Activated T-cell treated with anti-CD3 and anti-CD28 coated beads, Interleukin-2, amount 50 U/mL, for 1 hour (primary cell): ENCODE results near the gene DENND6B.
A peak's percentile ranks its signal among the peaks of the same experiment; 100 is the strongest.

Experiments used
- DNase-seq: peaks from one replicate; pipeline ENCODE4 v3.0.0-alpha.2; 2020

Gene DENND6B

DNA sequence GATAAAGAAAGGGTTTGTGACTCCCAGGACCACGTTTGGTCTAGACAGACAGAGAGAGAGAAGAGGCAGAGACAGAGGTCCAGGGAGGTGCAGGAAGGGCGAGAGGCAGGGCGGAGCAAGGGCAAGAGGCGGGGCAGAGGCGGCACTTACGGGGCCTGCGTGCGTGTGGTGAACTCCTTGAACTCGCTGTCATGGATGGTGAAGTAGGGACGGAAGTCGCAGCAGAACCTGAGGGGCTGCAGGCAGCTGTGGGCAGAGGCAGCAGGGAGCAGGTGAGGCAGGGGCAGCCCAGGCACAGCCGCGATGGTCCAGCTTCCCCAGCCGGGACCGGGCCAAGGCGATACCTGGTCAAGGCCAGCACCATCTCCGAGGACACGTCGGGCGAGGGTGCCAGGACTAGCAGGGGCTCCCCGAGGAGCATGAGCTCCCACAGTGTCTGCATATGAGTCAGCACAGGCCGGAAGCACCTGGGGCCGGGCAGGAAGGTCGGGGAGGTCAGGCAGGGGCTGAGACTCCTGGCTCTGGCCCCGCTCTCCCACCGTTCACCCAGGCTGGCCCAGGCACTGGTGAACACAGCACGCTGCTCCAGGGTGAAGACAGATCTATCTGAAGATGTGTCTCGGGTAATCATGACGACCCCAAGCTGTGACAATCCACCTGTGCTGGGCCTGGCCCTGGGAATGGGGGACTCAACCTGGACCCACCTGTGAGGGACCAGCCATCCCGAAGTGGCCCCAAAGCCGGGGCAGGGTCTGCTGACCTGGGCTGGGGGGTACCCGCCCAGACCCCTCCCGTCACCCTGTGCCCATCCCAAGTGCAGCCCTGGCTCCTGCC is 12.1 kb downstream of the DENND6B start:
- DNase-seq = peak; percentile 67

DNA sequence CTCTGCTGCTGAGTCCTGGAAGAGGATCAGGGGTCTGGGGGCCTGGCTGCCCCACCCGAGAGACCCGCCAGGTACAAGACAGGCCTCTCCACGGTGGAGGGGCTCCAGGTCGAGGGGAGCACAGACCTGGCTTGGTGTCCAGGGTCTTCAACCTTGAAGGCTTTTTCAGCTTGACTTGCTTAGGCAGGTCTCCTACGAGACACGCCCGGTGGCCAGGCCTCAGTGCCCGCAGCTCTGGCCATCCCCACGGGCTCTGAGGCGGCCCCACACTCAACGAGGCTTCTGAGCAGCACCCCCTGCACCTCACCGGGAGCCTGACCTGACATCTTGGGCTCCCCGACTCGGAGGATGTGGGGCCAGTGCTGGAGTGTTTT is 12.7 kb downstream of the DENND6B start:
- DNase-seq = no peak

DNA sequence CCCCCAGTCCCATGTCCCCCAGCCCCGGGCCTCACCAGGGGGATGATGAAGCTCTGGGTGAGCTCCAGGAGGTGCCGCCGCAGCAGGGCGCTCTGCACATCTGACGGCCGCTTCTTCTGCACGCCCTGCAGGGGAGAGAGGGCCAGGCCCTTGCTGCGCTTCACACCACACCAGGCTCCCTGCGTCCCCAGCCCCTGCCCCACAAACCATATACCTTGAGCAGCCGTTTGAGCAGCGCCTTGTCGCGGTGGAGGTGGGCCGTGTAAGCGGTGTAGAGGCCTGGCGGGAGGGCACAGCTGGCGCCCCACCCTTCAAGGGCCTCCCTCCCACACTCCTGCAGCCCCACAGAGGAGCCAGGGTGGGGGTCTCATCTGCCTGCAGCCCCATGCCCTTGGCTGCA is 13.2 kb downstream of the DENND6B start:
- no peak for DNase-seq

DNA sequence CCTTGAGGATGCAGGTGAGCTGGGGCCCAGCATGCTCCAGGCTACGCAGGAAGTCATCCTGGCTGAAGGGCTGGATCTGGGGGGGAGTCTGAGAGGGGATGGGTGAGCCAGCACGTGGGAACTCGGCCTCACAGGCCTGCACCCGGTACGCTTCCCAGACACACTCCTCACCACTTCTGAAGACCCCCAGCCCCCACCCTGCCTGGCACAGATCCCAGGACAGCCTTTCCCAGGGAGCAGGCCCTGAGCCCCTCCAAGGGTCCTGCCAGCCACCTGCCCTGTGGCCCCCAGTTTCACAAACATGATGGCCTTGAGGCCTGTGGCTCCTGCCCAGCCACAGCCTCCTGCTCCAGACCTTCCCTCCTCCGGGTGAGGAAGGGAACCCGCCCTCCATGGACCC is 13.8 kb downstream of the DENND6B start:
- DNase-seq = no peak

DNA sequence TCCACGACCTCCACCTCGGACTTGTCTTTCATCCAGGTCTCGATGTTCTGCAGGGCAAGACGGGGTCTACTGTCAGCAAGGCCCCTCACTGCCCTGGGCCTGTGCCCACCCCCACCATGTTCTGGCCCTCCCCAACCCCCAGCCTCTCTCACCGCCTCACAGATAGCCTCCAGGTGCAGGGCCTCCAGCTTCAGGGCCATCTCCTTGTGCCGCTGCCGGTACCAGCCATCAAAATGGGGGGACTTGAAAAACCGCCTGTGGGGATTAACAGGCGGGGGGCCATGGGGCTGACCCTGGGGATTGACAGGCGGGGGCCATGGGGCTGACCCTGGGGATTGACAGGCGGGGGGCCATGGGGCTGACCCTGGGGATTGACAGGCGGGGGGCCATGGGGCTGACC is 14.4 kb downstream of the DENND6B start:
- no peak for DNase-seq

DNA sequence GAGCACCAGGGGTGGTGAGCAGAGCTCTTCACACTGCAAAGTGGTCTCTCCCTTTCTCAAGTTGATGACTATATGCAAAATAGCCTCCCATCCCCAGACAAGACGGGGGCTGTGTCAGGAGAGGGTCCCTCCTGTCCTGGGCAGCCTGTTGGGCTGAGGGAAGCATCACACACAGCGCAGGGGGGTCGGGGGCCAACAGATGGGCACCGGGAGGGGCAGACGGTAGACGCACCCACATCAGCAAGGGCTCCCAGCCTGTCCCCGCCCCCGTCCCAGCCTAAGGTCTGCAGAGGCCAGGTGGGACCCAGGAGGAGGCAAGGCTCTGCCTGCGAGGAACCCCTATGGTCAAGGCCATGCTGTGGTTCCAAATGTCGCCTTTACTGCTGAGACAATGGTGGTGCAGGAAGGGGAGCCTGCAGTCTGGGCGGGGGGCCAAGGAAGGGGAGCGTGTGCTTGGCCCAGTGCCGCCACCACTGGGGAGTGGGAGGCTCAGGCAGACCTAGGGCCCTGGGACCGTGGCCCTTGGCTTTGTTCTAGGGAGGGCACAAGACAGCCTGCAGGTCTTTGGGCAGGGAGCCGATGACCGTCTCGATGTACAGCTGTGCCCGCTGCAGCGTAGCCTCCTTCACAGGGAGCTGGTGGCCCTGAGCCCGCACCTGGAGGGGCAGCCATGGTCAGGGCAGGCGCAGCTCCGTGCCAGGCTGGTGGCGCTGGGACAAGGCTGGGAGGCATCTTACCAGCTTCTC is 15.0 kb downstream of the DENND6B start:
- no peak for DNase-seq

DNA sequence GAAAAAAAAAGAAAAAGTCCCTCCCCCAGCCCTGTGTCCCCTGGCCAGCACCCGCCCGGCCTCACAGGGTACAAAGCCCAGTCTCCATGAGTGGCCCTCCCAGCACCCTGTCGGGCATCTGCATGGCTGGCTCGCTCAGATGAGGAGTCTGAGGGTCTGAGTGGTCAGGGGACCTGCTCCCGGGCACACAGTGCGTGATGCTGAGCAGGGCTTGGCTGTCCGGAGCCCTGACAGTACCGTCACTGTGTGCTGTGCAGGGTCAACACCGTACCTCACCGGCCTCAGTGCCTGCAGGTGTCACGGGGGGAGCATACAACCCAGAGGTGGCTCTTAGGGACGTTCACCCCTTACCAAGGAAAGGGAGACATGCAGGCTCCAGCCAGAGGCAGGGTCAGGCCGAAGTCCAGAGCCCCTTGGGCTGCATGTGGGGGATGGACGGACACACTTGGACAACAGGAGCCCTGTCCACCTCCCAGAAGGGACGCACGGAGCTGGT is 15.8 kb downstream of the DENND6B start:
- no peak for DNase-seq

DNA sequence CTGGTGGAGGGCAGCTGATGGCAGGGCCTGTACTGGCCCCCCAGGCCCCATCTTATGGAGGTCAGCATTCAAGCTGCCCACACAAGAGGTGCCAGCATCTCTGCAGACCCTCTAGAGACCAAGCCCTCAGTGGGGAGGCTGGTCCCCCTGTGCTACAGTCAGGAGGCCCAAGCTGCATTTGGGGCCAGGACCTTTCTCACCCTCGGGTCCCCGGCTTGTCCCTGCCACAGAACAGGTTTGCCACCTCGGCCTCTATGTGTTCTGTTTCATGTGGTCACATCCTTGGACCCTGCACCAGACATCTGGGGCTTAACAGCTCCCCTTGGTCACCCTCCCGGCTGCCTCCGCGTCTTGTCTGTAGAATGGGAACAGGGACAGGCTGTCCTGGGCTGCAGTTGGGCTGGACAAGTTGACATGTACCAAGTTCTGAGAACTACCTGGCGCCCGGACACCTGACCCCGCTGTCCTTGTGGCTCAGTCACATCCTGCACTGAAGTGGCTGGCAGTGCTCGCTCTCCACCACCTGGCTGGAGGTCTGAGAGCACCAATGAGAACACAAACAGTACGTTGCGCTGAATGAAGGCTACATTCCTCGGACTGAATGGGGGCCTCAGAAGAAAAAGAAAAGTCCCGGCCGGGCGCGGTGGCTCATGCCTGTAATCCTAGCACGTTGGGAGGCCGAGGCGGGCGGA is 16.6 kb downstream of the DENND6B start:
- DNase-seq = no peak

DNA sequence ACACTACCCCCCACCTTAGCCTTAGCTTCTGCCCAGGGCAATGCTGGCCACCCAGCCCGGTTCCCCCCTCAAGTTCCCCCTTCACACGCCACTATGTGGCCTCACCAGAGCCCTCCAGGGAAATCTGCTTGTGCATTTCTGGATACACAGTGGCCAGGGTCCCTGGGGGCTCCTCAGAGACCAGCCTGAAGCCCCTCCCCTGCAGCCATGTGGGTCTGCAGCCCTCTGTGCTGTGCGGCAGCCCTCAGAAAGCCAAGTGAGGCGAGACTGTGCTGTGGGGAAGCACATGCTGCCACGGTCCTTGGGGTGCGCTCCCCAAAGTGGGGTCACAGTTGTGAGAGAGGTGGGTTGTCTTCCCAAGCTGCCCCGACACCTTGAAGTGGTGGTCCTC is 17.2 kb downstream of the DENND6B start:
- DNase-seq = no peak

DNA sequence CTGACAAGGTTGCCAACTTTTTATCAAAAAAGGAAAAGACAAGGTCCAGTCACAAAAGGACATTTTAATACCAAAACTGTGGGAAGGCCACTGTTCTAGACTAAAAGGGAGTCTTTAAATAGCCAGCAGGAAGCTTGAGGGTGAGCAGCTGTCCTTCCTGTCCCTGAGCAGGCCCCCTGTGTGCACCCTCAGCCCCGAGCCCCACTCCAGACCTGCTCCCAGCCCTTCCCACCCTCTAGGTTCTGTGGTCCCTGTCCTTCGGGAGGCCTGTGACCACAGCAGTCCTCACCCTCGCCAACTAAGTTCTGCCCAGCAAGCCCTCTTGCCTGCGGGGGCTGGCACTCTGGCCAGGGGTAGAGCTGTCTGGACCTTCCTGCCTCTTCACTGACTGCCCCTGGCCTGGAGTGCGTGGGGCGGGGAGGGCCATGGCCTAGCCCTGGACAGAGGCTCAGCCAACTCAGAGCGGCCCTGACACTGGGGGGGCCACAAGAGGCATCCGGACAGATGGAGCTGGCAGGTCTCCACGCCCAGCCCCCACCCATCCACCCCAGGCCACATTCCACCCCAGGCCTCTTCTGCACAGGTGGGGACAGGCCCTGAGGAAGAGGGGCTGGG is 17.7 kb downstream of the DENND6B start:
- no peak for DNase-seq

DNA sequence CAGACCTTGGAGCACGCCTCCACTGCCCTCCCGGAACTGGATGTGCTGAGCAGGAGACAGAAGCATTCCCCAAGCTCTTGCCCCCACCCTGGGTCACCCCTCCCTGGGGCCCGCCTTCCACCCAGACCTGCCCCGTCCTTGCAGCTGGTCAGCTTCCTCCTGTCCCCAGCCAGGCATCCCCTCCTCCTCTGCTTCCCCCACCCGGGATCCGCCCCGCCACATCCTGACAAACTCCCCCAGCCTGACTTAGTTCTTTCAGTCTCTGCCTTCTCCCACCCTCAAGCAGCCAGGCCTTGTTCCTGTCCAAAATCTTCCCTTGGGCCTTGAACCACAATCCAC is 18.2 kb downstream of the DENND6B start:
- DNase-seq = no peak

DNA sequence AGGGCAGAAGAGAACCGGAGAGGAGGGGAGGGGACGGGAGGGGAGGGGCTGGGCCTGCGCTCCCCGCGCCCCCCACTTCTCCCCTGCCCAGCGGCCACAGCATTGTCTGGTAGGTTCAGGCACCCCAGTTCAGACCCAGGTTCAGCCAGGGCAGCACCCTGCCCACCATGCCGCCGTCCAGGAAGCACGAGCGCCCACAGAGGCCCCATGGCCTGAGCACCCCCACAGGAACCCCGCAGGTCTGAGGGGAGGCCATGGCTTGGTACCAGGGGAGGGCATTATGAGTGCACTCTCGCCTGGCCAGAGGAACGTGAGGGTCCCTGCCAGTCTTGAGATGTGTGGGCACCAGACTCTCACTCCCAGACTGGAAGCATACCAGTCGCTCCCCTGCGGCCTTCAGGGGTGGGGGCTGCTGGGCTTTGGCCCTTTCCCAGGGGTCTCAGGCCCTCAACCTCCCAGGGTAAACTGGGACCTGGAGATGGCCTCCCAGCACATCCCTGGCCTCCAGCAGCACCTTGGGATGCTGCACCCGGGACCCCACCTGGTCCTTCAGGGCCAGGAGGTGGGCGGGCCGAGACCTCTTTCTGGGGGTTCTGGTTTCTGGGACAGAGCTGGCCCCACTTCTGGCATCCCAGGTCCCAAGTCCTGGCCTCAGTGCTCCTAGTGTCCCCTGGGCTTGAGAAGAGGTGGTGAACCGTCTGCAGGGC is 18.8 kb downstream of the DENND6B start:
- no peak for DNase-seq

DNA sequence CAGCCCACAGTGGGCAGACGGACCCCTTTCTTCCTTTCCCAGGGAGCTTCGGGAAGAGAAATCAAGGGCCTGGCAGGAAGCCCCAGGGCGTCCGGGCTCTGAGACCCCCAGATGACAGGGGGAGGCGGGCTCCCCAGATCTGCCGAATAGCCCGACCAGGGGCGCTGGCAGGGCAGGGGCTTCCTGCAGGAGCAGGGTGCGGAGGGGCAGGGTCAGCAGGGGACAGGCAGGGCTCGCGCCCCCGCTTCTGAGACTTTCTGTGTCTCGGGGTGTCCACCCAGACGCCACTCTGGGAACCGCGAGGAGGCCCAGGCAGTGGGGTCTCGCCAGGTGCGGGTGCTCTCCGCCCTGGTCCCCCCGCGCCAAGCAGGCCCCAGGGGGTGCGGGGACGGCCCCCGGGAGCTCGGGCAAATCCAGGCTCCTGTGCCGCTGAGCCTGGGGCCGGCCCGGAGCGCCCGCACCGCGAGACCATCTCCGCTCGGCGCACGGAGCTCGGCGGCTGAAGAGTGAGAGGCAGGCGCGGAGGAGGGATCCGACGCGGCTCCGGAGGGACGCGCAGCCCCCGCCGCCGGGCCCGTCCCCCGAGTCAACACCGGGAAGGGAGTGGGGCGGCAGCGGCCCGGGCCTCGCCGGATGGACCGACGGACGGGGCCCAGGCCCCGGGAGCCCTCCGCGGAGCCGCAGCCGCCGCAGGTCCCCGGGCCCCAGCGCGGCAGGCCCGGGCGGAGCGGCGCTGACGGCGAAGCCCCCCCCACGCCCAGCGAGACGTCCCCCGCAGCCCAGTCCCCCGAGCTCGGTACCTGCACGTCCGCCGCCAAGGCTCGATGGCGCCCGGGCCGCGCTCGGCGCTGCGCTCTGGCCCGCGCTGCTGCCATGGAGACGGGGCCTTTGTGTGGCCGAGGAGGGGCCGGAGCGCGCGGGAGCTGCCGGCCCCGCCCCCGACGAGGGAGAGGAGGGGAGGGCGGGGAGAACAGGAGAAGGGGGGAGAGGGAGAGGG is 19.8 kb downstream of the DENND6B start, which contains the start of gene PLXNB2:
PLXNB2 (minus strand) TSS at position 894 of the 997 bp plus-strand sequence. CDS start 17,062 bp downstream, outside the sequence.
- DNase-seq = peak; percentile 53

DNA sequence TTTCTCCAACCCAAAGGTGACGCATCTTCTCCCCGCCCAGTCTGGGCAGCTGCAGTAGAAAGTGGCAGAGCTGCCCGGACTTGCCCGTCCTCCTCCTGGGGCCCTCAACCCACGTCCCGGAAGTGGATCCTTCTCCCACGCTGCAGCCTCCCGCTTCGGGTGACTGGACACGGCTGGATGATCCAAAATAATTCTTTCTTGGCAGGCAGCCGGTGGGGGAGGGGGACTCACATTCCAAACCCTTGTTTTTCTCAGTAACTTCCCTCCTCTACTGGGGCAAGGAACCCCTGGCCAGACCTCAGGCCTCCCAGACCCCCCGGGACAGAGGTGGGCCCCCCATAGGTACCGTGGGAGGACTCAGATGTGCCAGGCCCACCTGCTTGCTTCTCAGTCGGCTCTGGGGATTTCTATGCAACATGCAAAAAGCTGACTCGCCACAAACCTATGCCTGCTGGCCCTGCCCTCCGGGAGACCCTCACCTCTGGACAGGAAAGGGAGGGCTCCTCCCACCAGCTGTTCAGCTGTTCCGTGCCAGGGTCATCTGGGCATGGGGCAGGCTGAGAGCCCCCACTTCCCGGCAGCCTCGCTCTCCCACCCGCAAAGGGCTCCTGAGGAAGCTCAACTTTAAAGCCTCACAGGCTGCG is 20.8 kb downstream of the DENND6B start:
- no peak for DNase-seq

DNA sequence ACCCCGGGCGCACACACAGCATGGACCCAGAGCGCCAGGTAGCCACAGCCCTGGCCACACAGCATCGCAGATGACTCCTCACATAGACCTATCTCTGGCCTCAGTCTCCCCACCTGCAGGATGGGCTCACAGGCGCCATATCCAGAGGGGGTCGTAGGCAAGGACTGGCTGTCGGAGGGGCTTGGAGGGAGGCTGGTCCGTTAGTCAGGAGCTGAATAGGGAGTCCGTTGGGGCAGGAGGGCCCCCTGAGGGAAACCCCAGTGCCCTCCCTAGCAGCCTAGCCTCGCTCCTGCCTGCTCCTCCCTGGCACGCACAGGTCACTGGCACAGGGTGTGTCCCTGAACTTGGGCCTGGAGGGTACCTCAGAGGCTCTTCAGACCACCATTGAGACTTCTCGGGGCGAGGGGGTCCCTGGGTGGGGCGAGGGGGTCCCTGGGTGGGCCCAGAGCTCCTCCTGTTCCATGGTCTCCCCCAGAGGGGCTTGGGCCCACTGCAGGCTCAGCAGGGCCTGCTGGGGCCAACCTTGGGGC is 21.4 kb downstream of the DENND6B start:
- no peak for DNase-seq

DNA sequence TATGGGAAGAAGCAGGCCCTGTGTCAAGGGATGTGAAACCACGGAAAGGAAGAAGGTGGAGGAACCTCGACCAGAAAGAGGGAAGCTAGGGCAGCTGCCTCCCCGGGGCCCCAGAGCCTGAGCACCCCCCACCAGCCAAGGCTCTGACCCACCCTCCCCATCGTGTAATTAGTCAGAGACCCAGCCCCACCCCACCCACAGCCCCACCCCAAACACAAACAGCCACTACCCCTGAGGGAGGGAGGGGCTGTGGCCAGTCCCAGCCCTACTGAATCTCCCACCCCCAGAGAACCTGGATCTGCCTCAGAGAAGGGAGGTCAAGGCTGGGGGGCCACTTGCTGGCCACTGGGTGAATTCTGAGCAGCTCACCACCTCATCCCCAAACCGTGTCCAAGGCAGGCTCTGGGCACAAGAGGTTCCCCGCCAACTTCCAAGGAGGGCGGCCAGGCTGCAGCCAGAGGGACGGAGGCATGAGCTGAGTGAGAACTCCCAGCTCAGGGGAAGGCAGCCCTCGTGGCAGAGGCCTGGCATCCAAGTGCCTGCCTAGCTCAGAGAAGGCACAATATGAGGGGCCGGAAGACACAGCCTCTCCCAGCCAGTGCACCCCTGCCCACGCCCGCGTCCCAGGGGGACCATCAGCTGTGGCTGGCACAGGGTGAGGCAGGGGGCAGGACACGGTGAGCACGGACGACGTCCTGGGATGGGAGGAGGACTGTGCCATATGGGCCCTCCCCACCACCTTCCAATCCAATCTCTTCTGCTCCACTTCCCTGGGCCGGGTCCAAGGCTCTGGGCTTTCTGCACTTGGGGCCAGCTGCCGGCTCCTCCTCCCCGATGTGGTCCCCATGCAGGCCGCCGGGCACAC is 22.1 kb downstream of the DENND6B start:
- no peak for DNase-seq

DNA sequence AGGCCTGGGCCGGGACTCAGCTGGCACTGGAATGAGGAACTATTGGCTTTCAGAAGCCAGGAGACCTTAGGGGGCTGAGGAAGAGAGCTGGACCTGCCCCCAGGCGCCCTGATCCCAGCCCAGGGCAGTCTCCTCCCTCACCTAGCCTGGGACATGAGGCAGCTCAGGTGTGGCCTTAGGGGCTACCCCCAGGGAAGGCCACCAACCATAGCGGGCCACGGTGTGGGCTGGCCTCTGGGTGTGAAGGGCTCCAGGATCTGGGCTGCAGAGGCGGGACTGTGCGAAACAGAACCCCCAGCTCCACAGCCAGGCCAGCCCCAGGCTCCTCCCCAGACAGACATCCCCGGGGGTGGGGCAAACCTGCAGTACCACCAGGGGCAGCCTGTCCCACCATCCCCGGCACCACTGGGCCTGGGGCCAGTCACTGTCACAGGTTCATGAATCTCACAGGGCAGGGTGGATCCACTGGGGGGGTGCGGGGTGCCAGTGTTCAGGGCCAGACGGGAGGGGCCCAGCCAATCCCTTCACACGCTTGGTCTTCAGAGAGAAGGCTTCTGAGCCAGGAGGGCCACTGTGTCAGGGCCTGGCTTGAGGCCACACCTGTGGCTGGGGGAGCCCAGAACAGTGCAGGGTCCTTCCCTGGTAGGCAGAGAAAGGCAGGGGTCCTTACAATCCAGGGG is 22.8 kb downstream of the DENND6B start:
- no peak for DNase-seq

DNA sequence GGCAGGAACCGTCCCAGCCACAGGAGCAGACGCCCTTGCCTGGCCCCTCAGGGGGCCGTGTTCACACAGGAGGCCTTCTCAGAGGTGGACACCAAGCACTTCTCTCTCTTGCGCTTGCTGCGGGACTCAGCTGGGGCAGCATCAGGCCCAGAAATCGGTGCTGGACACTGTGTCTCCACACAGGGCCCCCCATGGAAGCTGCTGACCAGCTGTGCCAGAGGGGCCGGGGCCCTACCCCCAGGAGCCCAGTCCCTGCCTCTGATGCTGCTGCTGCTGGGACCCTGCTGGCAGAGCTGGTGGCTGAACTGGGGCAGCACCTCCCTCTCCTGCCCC is 23.3 kb downstream of the DENND6B start:
- DNase-seq = no peak

DNA sequence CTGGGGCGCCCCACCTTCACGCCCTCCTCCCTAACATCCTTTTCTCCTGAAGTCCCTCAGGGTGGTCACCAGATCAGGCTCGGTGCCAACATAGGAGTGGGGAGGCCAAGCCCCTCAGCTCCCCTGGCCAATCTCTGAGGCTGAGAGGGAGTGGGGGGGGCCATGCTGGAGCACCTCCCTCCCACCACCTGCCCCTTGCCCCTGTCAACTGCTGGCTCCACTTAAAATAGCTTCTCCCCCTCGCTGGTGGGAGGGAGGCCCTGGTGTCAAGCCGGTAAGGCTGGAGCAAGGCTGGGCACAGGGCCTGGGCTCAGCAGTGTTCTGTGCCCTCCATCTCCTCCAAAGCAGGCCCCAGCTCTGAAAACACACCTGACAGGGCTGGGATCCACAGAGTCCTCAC is 24.2 kb downstream of the DENND6B start:
- no peak for DNase-seq
